ENCODE data around the gene STX7.

DNA sequence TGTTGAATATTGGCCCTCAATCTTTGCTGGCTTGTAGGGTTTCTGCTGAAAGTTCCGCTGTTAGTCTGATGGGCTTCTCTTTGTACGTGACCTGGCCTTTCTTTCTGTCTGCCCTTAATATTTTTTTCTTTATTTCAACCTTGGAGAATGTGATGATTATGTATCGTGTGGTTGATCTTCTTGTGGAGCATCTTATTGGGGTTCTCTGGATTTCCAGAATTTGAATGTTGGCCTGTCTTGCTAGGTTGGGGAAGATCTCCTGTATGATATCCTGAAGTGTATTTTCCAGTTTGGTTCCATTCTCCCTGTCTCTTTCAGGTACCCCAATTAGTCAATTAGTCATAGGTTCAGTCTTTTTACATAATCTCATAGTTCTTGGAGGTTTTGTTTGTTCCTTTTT is 89.1 kb downstream of the STX7 start:
- no peak for TF ChIP-seq CTCF (IDR thresholded peaks at IDR 0.05)
- TF ChIP-seq CREM (CRISPR knock-in tag; IDR thresholded peaks at IDR 0.05): no peak
- TF ChIP-seq ZBTB21 (CRISPR knock-in tag; IDR thresholded peaks at IDR 0.05; ENCODE audit: borderline replicate concordance): no peak
- no peak for TF ChIP-seq SMAD3 (CRISPR knock-in tag; IDR thresholded peaks at IDR 0.05; ENCODE audit: borderline replicate concordance)
- TF ChIP-seq USF2 (CRISPR knock-in tag; IDR thresholded peaks at IDR 0.05): no peak

Data from WTC11 (cell line).